Cardiac muscle cell (in vitro differentiated cells and primary cell): ENCODE data around the gene CATSPERZ. TPM values are rescaled to one million over a fixed set of nuclear protein-coding genes. Genes with fewer than 3 reads are reported as not detected.

Source experiments
- DNase-seq, 2 donors: peaks; one replicate each; pipeline versions ENCODE4 v3.0.0 to v3.0.0-alpha.2; 2010 to 2017; ENCODE audit warnings: low read depth in 1 of 2, low spot score in 1 of 2
- H3K27ac ChIP-seq: fragments of 200-600 bp; sonication (generic); 2 replicates; pipeline ENCODE4 v1.5.1; 2016
- H3K27me3 ChIP-seq: fragments of 200-600 bp; sonication (generic); 2 replicates; pipeline ENCODE4 v1.6.0; 2016; ENCODE audit warnings: control low read depth
- H3K36me3 ChIP-seq: fragments of 200-600 bp; sonication (generic); 2 replicates; pipeline ENCODE4 v1.5.1; 2016; ENCODE audit warnings: control low read depth
- H3K4me1 ChIP-seq: fragments of 200-600 bp; sonication (generic); 2 replicates; pipeline ENCODE4 v1.8.1; 2017; ENCODE audit warnings: low read depth, mild to moderate bottlenecking, mixed run types
- H3K4me3 ChIP-seq: fragments of 200-600 bp; sonication (generic); 2 replicates; pipeline ENCODE4 v1.5.1; 2016; ENCODE audit warnings: mild to moderate bottlenecking
- H3K9me3 ChIP-seq: fragments of 200-600 bp; sonication (generic); 2 replicates; pipeline ENCODE4 v1.5.1; 2017; ENCODE audit warnings: low read depth, mild to moderate bottlenecking, control low read depth
- CTCF ChIP-seq: IDR thresholded peaks from 2 replicates; pipeline ENCODE4 v1.5.1; 2012; ENCODE audit warnings: low read depth, mild to moderate bottlenecking, low read length
- polyA plus RNA-seq: library from polyadenylated mRNA; unstranded; fragments of >200 nt; fragmentation: Nextera tagmentation; extraction: Ambion mirVana; gene quantifications from 2 replicates; pipeline ENCODE4 v1.2.1, GENCODE V29; 2016
- total RNA-seq: library from RNA; depleted of rRNA; stranded (reverse); fragments of >200 nt; gene quantifications from 2 replicates; pipeline ENCODE4 v1.2.3, GENCODE V29; 2016

CATSPERZ gene
- total and polyA plus RNA-seq, 2 experiments from 2014 or later: 0.56 TPM; not detected in 1

GRCh38 chr11:64256300-64256699 lies 43.9 kb upstream of the CATSPERZ start:
- H3K4me3 ChIP-seq: no peak overlapping the region
- no peaks in the 10 kb centered on the region for H3K9me3 ChIP-seq
- H3K4me1 ChIP-seq: no peaks in the 10 kb centered on the region
- DNase-seq: no peak
- no peak overlapping the region for H3K27ac ChIP-seq
- no peaks in the 10 kb centered on the region for H3K27me3 ChIP-seq
- no peak for TF ChIP-seq CTCF
- H3K36me3 ChIP-seq: no peaks in the 10 kb centered on the region

- H3K4me3 ChIP-seq: no peak overlapping the region
- TF ChIP-seq CTCF: no peak
- no peaks in the 10 kb centered on the region for H3K27me3 ChIP-seq
- no peak for DNase-seq
- H3K27ac ChIP-seq: no peak overlapping the region
- no peaks in the 10 kb centered on the region for H3K36me3 ChIP-seq
- H3K4me1 ChIP-seq: no peaks in the 10 kb centered on the region
- no peaks in the 10 kb centered on the region for H3K9me3 ChIP-seq
These were observed 41.8 kb upstream of the CATSPERZ start for GRCh38 chr11:64258356-64258755.

- TF ChIP-seq CTCF: no peak
- no peak overlapping the region for H3K4me3 ChIP-seq
- no peaks in the 10 kb centered on the region for H3K4me1 ChIP-seq
- H3K27ac ChIP-seq: no peak overlapping the region
- DNase-seq: no peak
- H3K27me3 ChIP-seq: no peaks in the 10 kb centered on the region
- no peaks in the 10 kb centered on the region for H3K9me3 ChIP-seq
- no peaks in the 10 kb centered on the region for H3K36me3 ChIP-seq
These were observed 41.1 kb upstream of the CATSPERZ start for GRCh38 chr11:64258946-64259532.

GRCh38 chr11:64259533-64260067 lies 40.6 kb upstream of the CATSPERZ start:
- DNase-seq: no peak
- Histone ChIP-seq H3K9me3 (no peaks in the 10 kb centered on the region), H3K27ac (no peak overlapping the region), H3K36me3 (no peaks in the 10 kb centered on the region), H3K27me3 (no peaks in the 10 kb centered on the region), H3K4me1 (no peaks in the 10 kb centered on the region), H3K4me3 (no peak overlapping the region)
- TF ChIP-seq CTCF: no peak

- Histone ChIP-seq H3K27ac (no peak overlapping the region), H3K4me3 (no peak overlapping the region), H3K4me1 (no peaks in the 10 kb centered on the region), H3K9me3 (no peaks in the 10 kb centered on the region), H3K36me3 (no peaks in the 10 kb centered on the region), H3K27me3 (no peaks in the 10 kb centered on the region)
- no peak for DNase-seq
- TF ChIP-seq CTCF: no peak
These were observed 39.9 kb upstream of the CATSPERZ start for GRCh38 chr11:64260147-64260708.
